Osteoblast (primary cell): ENCODE measurements around the gene IFTAP. TPM values are rescaled to one million over a fixed set of nuclear protein-coding genes. Genes with fewer than 3 reads are reported as not detected.

Experiments
- DNase-seq: peaks from one replicate; pipeline ENCODE4 v3.0.0; 2011; ENCODE audit warnings: low spot score, mixed read lengths; ENCODE audit not compliant: insufficient read length; ENCODE audit errors: missing footprints
- H2AFZ ChIP-seq: 2 replicates; pipeline ENCODE4 v1.6.0; 2011; ENCODE audit warnings: mild to moderate bottlenecking, low read length
- H3K27ac ChIP-seq: 2 replicates; pipeline ENCODE4 v1.5.1; 2011; ENCODE audit warnings: mild to moderate bottlenecking, low read depth, low read length, moderate library complexity
- H3K27me3 ChIP-seq: 2 replicates; pipeline ENCODE4 v1.6.0; 2012; ENCODE audit warnings: mild to moderate bottlenecking, control low read depth, inconsistent platforms, low read length, moderate library complexity; ENCODE audit not compliant: insufficient read depth
- H3K36me3 ChIP-seq: 2 replicates; pipeline ENCODE4 v1.5.1; 2011; ENCODE audit warnings: mild to moderate bottlenecking, low read length, control low read depth, moderate library complexity; ENCODE audit not compliant: insufficient read depth
- H3K4me1 ChIP-seq: 2 replicates; pipeline ENCODE4 v1.5.1; 2011; ENCODE audit warnings: mild to moderate bottlenecking, low read length, control low read depth, moderate library complexity; ENCODE audit not compliant: insufficient read depth
- H3K4me2 ChIP-seq: 2 replicates; pipeline ENCODE4 v1.6.0; 2011; ENCODE audit warnings: mild to moderate bottlenecking, low read length; ENCODE audit not compliant: insufficient read depth
- H3K4me3 ChIP-seq: fragments of 200-600 bp; sonication (generic); 3 replicates; pipeline ENCODE4 v1.5.1; 2012; ENCODE audit warnings: mild to moderate bottlenecking, low read length, inconsistent platforms; ENCODE audit not compliant: insufficient read depth
- H3K79me2 ChIP-seq: 2 replicates; pipeline ENCODE4 v1.6.0; 2012; ENCODE audit warnings: mild to moderate bottlenecking, low read length, control low read depth, inconsistent platforms; ENCODE audit not compliant: insufficient read depth
- H3K9me3 ChIP-seq: 2 replicates; pipeline ENCODE4 v1.5.1; 2011; ENCODE audit warnings: low read depth, low read length, control low read depth
- H4K20me1 ChIP-seq: 2 replicates; pipeline ENCODE4 v1.6.0; 2012; ENCODE audit warnings: mild to moderate bottlenecking, low read length, control low read depth; ENCODE audit not compliant: insufficient read depth
- total RNA-seq: library from RNA; depleted of rRNA; stranded (reverse); fragments of >200 nt; gene quantifications from 2 replicates; pipeline ENCODE4 v1.2.3, GENCODE V29; 2012
- TF ChIP-seq, protein P1 (sequence below): IDR thresholded peaks from 2 replicates; pipeline ENCODE4 v1.5.1; 2011; ENCODE audit warnings: mild to moderate bottlenecking, low read depth, low read length, moderate library complexity; ENCODE audit errors: extremely low read depth

Gene IFTAP
- total RNA-seq, 1 donor: 33.7 TPM

DNA sequence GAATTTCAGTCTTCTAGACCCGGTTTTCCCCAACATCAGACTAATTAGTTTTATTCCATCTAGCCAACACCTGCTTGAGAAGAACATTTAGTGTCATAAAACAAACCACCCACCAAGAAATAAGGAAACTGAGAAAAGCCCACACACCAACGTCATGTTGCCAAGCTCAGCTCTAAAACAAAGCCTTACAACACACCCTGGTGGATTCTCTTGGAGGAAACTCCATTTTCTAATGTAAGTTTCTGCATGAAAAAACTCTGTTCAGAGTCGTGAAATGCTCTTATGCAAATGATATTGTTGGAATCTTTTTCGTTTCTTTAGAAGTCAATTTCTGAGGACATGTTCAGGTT, 108.7 kb downstream of the IFTAP start:
- no peaks in the 10 kb centered on the region for H4K20me1 ChIP-seq
- H3K36me3 ChIP-seq: no peaks in the 10 kb centered on the region
- H3K9me3 ChIP-seq: no peaks in the 10 kb centered on the region
- H3K27me3 ChIP-seq: no peaks in the 10 kb centered on the region
- TF ChIP-seq, protein P1, sequence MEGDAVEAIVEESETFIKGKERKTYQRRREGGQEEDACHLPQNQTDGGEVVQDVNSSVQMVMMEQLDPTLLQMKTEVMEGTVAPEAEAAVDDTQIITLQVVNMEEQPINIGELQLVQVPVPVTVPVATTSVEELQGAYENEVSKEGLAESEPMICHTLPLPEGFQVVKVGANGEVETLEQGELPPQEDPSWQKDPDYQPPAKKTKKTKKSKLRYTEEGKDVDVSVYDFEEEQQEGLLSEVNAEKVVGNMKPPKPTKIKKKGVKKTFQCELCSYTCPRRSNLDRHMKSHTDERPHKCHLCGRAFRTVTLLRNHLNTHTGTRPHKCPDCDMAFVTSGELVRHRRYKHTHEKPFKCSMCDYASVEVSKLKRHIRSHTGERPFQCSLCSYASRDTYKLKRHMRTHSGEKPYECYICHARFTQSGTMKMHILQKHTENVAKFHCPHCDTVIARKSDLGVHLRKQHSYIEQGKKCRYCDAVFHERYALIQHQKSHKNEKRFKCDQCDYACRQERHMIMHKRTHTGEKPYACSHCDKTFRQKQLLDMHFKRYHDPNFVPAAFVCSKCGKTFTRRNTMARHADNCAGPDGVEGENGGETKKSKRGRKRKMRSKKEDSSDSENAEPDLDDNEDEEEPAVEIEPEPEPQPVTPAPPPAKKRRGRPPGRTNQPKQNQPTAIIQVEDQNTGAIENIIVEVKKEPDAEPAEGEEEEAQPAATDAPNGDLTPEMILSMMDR: no peak
- no peak overlapping the region for H2AFZ ChIP-seq
- no peaks in the 10 kb centered on the region for H3K4me1 ChIP-seq
- no peak overlapping the region for H3K27ac ChIP-seq
- H3K4me3 ChIP-seq: no peak overlapping the region
- DNase-seq: no peak
- no peak overlapping the region for H3K4me2 ChIP-seq
- no peaks in the 10 kb centered on the region for H3K79me2 ChIP-seq

Other genes starting within 250 kb of the IFTAP start
- gene TRAF6, start 84.2 kb upstream of the IFTAP start, total RNA-seq: 11.6 and 12.1 TPM in 2 replicates
- gene RAG1, start 26.5 kb upstream of the IFTAP start, total RNA-seq: 0.36 and 0.59 TPM in 2 replicates
- not detected in 2 replicates for gene RAG2, start 3.7 kb downstream of the IFTAP start, total RNA-seq